GM12878 (cell line): ENCODE data around the gene SMIM32. TPM values are rescaled to one million over a fixed set of nuclear protein-coding genes. Genes with fewer than 3 reads are reported as not detected.

Experiments
- ATAC-seq: fragments of 200-7000 bp; cut with Tn5 transposase; 3 replicates; pipeline ENCODE4 v1.9.1; 2020; ENCODE audit warnings: mild to moderate bottlenecking, moderate library complexity
- BruUV-seq: library from RNA; stranded (reverse); fragments of 400-500 nt; replicated peaks from 2 replicates; lab custom pipeline; 2021; lab: Mats Ljungman, UMichigan
- CTCF ChIA-PET: fragments of 300-600 bp; sonication (Branson Sonifier 250); formaldehyde crosslinking; extraction: SDS; loops from one replicate; lab custom pipeline; 2021; ENCODE audit warnings: inconsistent platforms; lab: Yijun Ruan, JAX
- POLR2A ChIA-PET: fragments of 350-600 bp; formaldehyde crosslinking; extraction: SDS; loops from one replicate; lab custom pipeline; 2021; ENCODE audit warnings: inconsistent platforms; lab: Charles Lee
- RAD21 ChIA-PET: fragments of 300-600 bp; sonication (Branson Sonifier 250); formaldehyde crosslinking; loops from one replicate; lab custom pipeline; 2023; ENCODE audit warnings: antibody characterized with exemption; ENCODE audit not compliant: unreplicated experiment; lab: Charles Lee
- SMC1A ChIA-PET: fragments of 300-600 bp; sonication (Branson Sonifier 250); formaldehyde crosslinking; loops from one replicate; lab custom pipeline; 2023; ENCODE audit not compliant: unreplicated experiment, uncharacterized antibody; lab: Charles Lee
- DNase-seq: peaks from one replicate; pipeline ENCODE4 v3.0.0-alpha.2; 2011; ENCODE audit warnings: low read depth, low spot score
- FAIRE-seq: peaks from 3 replicates; lab custom pipeline; 2011; peaks lifted over from hg19 to GRCh38; lab: Jason Lieb, UNC
- H2AFZ ChIP-seq: 2 replicates; pipeline ENCODE4 v1.6.0; 2011; ENCODE audit warnings: low read depth, low read length, control low read depth; ENCODE audit not compliant: control insufficient read depth
- H3K27ac ChIP-seq: 2 replicates; pipeline ENCODE4 v1.5.1; 2011; ENCODE audit warnings: control low read depth; ENCODE audit not compliant: control insufficient read depth, insufficient read depth
- H3K27me3 ChIP-seq, 2 experiments: replicated peaks in 1 of 2; 2 replicates each; pipeline versions ENCODE4 v1.6.0 to v1.6.1; 2011; ENCODE audit warnings: low read length in 1 of 2; ENCODE audit not compliant: control insufficient read depth in 2 of 2, insufficient read depth in 2 of 2
- H3K36me3 ChIP-seq, 2 experiments: 2 replicates each; pipeline ENCODE4 v1.5.1; 2011; ENCODE audit warnings: low read length in 1 of 2; ENCODE audit not compliant: control insufficient read depth in 2 of 2, insufficient read depth in 2 of 2
- H3K4me1 ChIP-seq: 2 replicates; pipeline ENCODE4 v1.6.1; 2011; ENCODE audit warnings: mild to moderate bottlenecking, low read length, moderate library complexity, mixed read lengths; ENCODE audit not compliant: control insufficient read depth, insufficient read depth
- H3K4me2 ChIP-seq: 2 replicates; pipeline ENCODE4 v1.6.0; 2011; ENCODE audit warnings: control low read depth; ENCODE audit not compliant: control insufficient read depth, insufficient read depth
- H3K4me3 ChIP-seq: fragments of 200-600 bp; sonication (generic); 2 replicates; pipeline ENCODE4 v1.5.1; 2016
- H3K79me2 ChIP-seq: 2 replicates; pipeline ENCODE4 v1.6.0; 2011; ENCODE audit warnings: low read length; ENCODE audit not compliant: control insufficient read depth, insufficient read depth
- H3K9ac ChIP-seq: 2 replicates; pipeline ENCODE4 v1.8.0; 2011; ENCODE audit warnings: low read length, control low read depth, mixed read lengths; ENCODE audit not compliant: control insufficient read depth, insufficient read depth
- H3K9me3 ChIP-seq: replicated peaks from 3 replicates; pipeline ENCODE4 v1.5.1; 2011; ENCODE audit warnings: mild to moderate bottlenecking, low read length; ENCODE audit not compliant: control insufficient read depth, insufficient read depth
- H4K20me1 ChIP-seq: 2 replicates; pipeline ENCODE4 v1.6.0; 2011; ENCODE audit not compliant: control insufficient read depth, insufficient read depth
- BCLAF1 ChIP-seq: fragments of 450-650 bp; IDR thresholded peaks from 2 replicates; pipeline ENCODE4 v1.6.1; 2017; ENCODE audit warnings: antibody characterized with exemption, mild to moderate bottlenecking, moderate library complexity
- CBX5 ChIP-seq: sonication (generic); IDR thresholded peaks from 2 replicates; pipeline ENCODE4 v1.6.1; 2016; ENCODE audit warnings: low read depth, moderate library complexity, mild to moderate bottlenecking, inconsistent platforms
- CHD1 ChIP-seq: IDR thresholded peaks from 2 replicates; pipeline ENCODE4 v1.6.1; 2012; ENCODE audit warnings: low read depth, low read length, improper control_type of control experiment
- CHD2 ChIP-seq: IDR thresholded peaks from 2 replicates; pipeline ENCODE4 v1.6.1; 2011; ENCODE audit warnings: low read depth, low read length, improper control_type of control experiment, borderline replicate concordance
- CHD4 ChIP-seq: fragments of 200-600 bp; sonication (generic); IDR thresholded peaks from 2 replicates; pipeline ENCODE4 v1.6.1; 2016; ENCODE audit warnings: mild to moderate bottlenecking
- IRF5 ChIP-seq: fragments of 450-650 bp; IDR thresholded peaks from 2 replicates; pipeline ENCODE4 v1.6.1; 2017; ENCODE audit warnings: borderline replicate concordance
- KDM1A ChIP-seq: fragments of 200-600 bp; sonication (generic); IDR thresholded peaks from 2 replicates; pipeline ENCODE4 v1.6.1; 2016; ENCODE audit warnings: borderline replicate concordance
- MYB ChIP-seq: fragments of 150-350 bp; IDR thresholded peaks from 2 replicates; pipeline ENCODE4 v1.6.1; 2014; ENCODE audit warnings: mild to moderate bottlenecking, low read depth, low read length, borderline replicate concordance
- NBN ChIP-seq: fragments of 450-650 bp; IDR thresholded peaks from 2 replicates; pipeline ENCODE4 v1.6.1; 2016
- NFXL1 ChIP-seq: fragments of 450-650 bp; IDR thresholded peaks from 2 replicates; pipeline ENCODE4 v1.6.1; 2017; ENCODE audit warnings: antibody characterized with exemption, mild to moderate bottlenecking, borderline replicate concordance
- NR2C1 ChIP-seq: fragments of 450-650 bp; IDR thresholded peaks from 2 replicates; pipeline ENCODE4 v1.6.1; 2017; ENCODE audit warnings: antibody characterized with exemption, mild to moderate bottlenecking, moderate library complexity
- PAX8 ChIP-seq: fragments of 450-650 bp; IDR thresholded peaks from 2 replicates; pipeline ENCODE4 v1.6.1; 2017; ENCODE audit warnings: mild to moderate bottlenecking, moderate library complexity
- POLR2AphosphoS2 ChIP-seq: IDR thresholded peaks from 2 replicates; pipeline ENCODE4 v1.6.1; 2011; ENCODE audit warnings: low read depth, mild to moderate bottlenecking, low read length, improper control_type of control experiment, moderate library complexity
- SREBF1 ChIP-seq: IDR thresholded peaks from 2 replicates; pipeline ENCODE4 v1.6.1; 2012; ENCODE audit warnings: mild to moderate bottlenecking, low read length
- TCF3 ChIP-seq: IDR thresholded peaks from 2 replicates; pipeline ENCODE4 v1.6.1; 2012; ENCODE audit warnings: low read depth, mild to moderate bottlenecking, low read length, borderline replicate concordance; ENCODE audit not compliant: insufficient read depth
- USF2 ChIP-seq: IDR thresholded peaks from 2 replicates; pipeline ENCODE4 v1.6.1; 2011; ENCODE audit warnings: low read depth, low read length, improper control_type of control experiment, borderline replicate concordance
- WGBS: methylation state at CpG from one replicate; pipeline ENCODE4 v1.1.6; 2016; ENCODE audit warnings: low lambda C conversion rate; ENCODE audit not compliant: insufficient replicate concordance, insufficient coverage; ENCODE audit errors: missing lambda C conversion rate; 5-methylcytosine and 5-hydroxymethylcytosine counted together
- in situ Hi-C: fragments of 300-500 bp; cut with MboI; formaldehyde crosslinking; loops from 9 replicates; pipeline ENCODE4 v1.14.3; 2018; ENCODE audit warnings: mixed read lengths
- intact Hi-C: fragments of 100-400 bp; cut with micrococcal nuclease; formaldehyde crosslinking; loops from one replicate; pipeline ENCODE4 v1.14.2; 2022; ENCODE audit not compliant: unreplicated experiment
- polyA plus RNA-seq, 11 experiments: library from polyadenylated mRNA; depleted of rRNA in 4 of 11; unstranded in 6 of 11; stranded (reverse) in 5 of 11; fragments of >200 nt; fragmentation: Nextera tagmentation in 4 of 11; fragmentation: Illumina TruSeq in 1 of 11; extraction: Ambion mirVana in 4 of 11; extraction: Trizol in 1 of 11; gene quantifications; 1 replicate in 1 of 11; 2 replicates in 10 of 11; pipeline versions ENCODE4 v1.2.1 to v1.2.3, GENCODE V29; 2011 to 2016; ENCODE audit warnings: inconsistent platforms in 2 of 11, missing spikeins in 2 of 11, low read depth in 1 of 11
- total RNA-seq, 4 experiments: library from RNA; depleted of rRNA in 3 of 4; stranded (reverse); fragments of >200 nt in 3 of 4; fragmentation: Illumina TruSeq in 1 of 4; extraction: Trizol in 1 of 4; gene quantifications; 2 replicates each; pipeline versions ENCODE4 v1.2.1 to v1.2.3, GENCODE V29; 2013 to 2021

Gene SMIM32
- total and polyA plus RNA-seq, 10 of the 15 experiments (the other 5 are each of a cell fraction or from before 2014, with no cell fraction given), result not detected

- no peaks in the 10 kb centered on the region; the same call in none of the 2 replicates for H3K79me2 ChIP-seq
- H3K4me3 ChIP-seq, result no peak overlapping the region
- WGBS, result 100% methylated on average over 2 of the region's 2 CpGs
- no peaks in the 10 kb centered on the region for H3K27me3 ChIP-seq
- RAD21 ChIA-PET, result no interaction called here
- FAIRE-seq (no peak), DNase-seq (no peak), ATAC-seq (no peak)
- no peak overlapping the region for H3K4me2 ChIP-seq
- no peaks in the 10 kb centered on the region; the same call in 2 of the 3 replicates for H3K9me3 ChIP-seq
- H3K36me3 ChIP-seq, result peaks cover 2 to 15% of the 10 kb centered on the region in 2 experiments; a peak in 3 of 4 replicates
- H3K9ac ChIP-seq, result no peak overlapping the region
- no peak overlapping the region for H2AFZ ChIP-seq
- POLR2A ChIA-PET, result no interaction called here
- TF ChIP-seq CHD1 (no peak), USF2 (no peak), CBX5 (no peak), MYB (no peak), BCLAF1 (no peak), NFXL1 (no peak), KDM1A (no peak), IRF5 (no peak), CHD4 (no peak), PAX8 (no peak), CHD2 (no peak), SREBF1 (no peak), NR2C1 (no peak), NBN (no peak), TCF3 (no peak), POLR2AphosphoS2 (no peak)
- no peak overlapping the region for H3K27ac ChIP-seq
- SMC1A ChIA-PET, result interaction anchor here (1.4 to 2.0 kb wide), 2 partner anchors 9 to 21 kb away, joined by 3 to 7 read pairs; no protein-coding TSS in a partner anchor
- no peaks in the 10 kb centered on the region for H4K20me1 ChIP-seq
- CTCF ChIA-PET, result no interaction called here
- BruUV-seq, result no TSS peak
- intact Hi-C loops, result no loop called here
- H3K4me1 ChIP-seq, result no peaks in the 10 kb centered on the region
- in situ Hi-C loops, result no loop called here
These were observed 37.9 kb downstream of the SMIM32 start for GRCh38 chr5:136155078-136155477.
